Suprapubic skin (tissue), 3 donors: ENCODE measurements around the gene RELN.

Experiments used
- POLR2A ChIP-seq, 2 donors: fragments of 450-650 bp; IDR thresholded peaks; one replicate each; pipeline ENCODE4 v1.6.1; 2017; ENCODE audit warnings: antibody characterized with exemption in 2 of 2, mild to moderate bottlenecking in 2 of 2, moderate library complexity in 2 of 2
- TF ChIP-seq, protein P1 (sequence below), 2 donors: fragments of 200-600 bp in 1 of 2; fragments of 450-650 bp in 1 of 2; sonication (generic) in 1 of 2; IDR thresholded peaks; one replicate each; pipeline ENCODE4 v1.5.1; 2016 to 2019; ENCODE audit warnings: antibody characterized with exemption in 2 of 2, mild to moderate bottlenecking in 1 of 2, moderate library complexity in 1 of 2

GRCh38 chr7:103797647-103798307 is 191.7 kb downstream of the RELN start:
- TF ChIP-seq, protein P1, sequence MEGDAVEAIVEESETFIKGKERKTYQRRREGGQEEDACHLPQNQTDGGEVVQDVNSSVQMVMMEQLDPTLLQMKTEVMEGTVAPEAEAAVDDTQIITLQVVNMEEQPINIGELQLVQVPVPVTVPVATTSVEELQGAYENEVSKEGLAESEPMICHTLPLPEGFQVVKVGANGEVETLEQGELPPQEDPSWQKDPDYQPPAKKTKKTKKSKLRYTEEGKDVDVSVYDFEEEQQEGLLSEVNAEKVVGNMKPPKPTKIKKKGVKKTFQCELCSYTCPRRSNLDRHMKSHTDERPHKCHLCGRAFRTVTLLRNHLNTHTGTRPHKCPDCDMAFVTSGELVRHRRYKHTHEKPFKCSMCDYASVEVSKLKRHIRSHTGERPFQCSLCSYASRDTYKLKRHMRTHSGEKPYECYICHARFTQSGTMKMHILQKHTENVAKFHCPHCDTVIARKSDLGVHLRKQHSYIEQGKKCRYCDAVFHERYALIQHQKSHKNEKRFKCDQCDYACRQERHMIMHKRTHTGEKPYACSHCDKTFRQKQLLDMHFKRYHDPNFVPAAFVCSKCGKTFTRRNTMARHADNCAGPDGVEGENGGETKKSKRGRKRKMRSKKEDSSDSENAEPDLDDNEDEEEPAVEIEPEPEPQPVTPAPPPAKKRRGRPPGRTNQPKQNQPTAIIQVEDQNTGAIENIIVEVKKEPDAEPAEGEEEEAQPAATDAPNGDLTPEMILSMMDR (IDR thresholded peaks at IDR 0.05): no peak
- TF ChIP-seq POLR2A (IDR thresholded peaks at IDR 0.05): no peak
